ENCODE measurements around the gene RPRD2. TPM values are rescaled to one million over a fixed set of nuclear protein-coding genes. Genes with fewer than 3 reads are reported as not detected.

Gene RPRD2
- total RNA-seq, 1 experiment from 2014 or later = 46.6 TPM

DNA sequence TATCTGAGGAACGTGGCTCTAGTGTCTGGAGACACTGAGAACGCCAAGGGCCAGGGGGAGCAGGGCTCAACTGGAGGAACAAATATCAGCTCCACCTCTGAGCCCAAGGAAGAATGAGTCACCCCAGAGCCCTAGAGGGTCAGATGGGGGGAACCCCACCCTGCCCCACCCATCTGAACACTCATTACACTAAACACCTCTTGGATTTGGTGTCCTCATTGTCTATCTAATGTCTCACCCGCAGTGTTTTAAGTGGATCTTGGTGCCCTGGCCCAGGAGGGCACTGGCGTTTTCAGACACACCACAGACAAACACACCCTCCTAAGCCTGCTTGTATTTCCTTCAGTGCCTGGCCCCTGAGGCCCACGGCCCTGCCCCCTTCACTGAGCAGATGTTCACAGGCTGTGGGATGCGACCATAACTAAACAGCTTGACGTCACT is 149.4 kb downstream of the RPRD2 start:
- intact Hi-C loops (cut with micrococcal nuclease; ENCODE audit: unreplicated experiment) = no loop called here
- Histone ChIP-seq H3K4me3 (ENCODE audit: low read depth, low read length, poor library complexity, severe bottlenecking) (no peak overlapping the region), H3K27ac (ENCODE audit: low read depth, low read length, poor library complexity, severe bottlenecking) (no peak overlapping the region), H3K9me3 (ENCODE audit: low read depth, low read length, poor library complexity, severe bottlenecking) (no peaks in the 10 kb centered on the region), H3K36me3 (ENCODE audit: insufficient read depth, low read length, poor library complexity, severe bottlenecking) (peaks cover 4% of the 10 kb centered on the region), H3K4me1 (ENCODE audit: insufficient read depth, low read length, poor library complexity, severe bottlenecking) (peaks cover 6% of the 10 kb centered on the region), H3K27me3 (replicated peaks; ENCODE audit: insufficient read depth, low read depth, low read length, poor library complexity) (no peaks in the 10 kb centered on the region)
- POLR2A ChIA-PET (ENCODE audit: low non-redundant PET) = no interaction called here
- CTCF ChIA-PET = no interaction called here
- no TSS peak for BruUV-seq (replicated peaks)
- TF ChIP-seq, protein P1, sequence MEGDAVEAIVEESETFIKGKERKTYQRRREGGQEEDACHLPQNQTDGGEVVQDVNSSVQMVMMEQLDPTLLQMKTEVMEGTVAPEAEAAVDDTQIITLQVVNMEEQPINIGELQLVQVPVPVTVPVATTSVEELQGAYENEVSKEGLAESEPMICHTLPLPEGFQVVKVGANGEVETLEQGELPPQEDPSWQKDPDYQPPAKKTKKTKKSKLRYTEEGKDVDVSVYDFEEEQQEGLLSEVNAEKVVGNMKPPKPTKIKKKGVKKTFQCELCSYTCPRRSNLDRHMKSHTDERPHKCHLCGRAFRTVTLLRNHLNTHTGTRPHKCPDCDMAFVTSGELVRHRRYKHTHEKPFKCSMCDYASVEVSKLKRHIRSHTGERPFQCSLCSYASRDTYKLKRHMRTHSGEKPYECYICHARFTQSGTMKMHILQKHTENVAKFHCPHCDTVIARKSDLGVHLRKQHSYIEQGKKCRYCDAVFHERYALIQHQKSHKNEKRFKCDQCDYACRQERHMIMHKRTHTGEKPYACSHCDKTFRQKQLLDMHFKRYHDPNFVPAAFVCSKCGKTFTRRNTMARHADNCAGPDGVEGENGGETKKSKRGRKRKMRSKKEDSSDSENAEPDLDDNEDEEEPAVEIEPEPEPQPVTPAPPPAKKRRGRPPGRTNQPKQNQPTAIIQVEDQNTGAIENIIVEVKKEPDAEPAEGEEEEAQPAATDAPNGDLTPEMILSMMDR (conservative IDR thresholded peaks at IDR 0.05; ENCODE audit: low read depth, low read length) = no peak
- no peak for TF ChIP-seq EZH2 (IDR thresholded peaks at IDR 0.05; ENCODE audit: borderline replicate concordance, low read depth, low read length, poor library complexity, severe bottlenecking)
- no peak for DNase-seq (ENCODE audit: low spot score)

DNA sequence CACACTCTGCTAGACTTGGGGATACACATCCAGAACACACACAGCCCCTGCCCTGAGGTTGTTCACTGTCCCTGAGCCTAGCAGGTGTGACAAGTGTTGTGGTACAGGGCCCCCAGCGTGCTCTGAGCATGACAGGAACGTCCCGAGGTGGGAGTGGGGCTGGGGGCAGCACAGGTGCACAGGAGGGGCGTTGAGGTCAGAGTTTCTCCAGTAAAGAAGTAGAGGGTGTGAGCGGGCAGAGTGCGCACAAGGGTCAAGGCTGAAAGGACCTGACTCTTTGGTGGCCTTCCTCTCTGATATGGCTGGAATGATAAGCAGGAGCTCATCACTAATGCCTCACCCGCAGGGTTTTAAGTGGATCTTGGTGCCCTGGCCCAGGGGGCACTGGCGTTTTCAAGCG is 150.3 kb downstream of the RPRD2 start:
- no peak for TF ChIP-seq EZH2 (IDR thresholded peaks at IDR 0.05; ENCODE audit: borderline replicate concordance, low read depth, low read length, poor library complexity, severe bottlenecking)
- TF ChIP-seq, protein P1 (conservative IDR thresholded peaks at IDR 0.05; ENCODE audit: low read depth, low read length) = no peak
- ChIA-PET CTCF (no interaction called here), POLR2A (ENCODE audit: low non-redundant PET) (no interaction called here)
- Histone ChIP-seq H3K27ac (ENCODE audit: low read depth, low read length, poor library complexity, severe bottlenecking) (no peak overlapping the region), H3K36me3 (ENCODE audit: insufficient read depth, low read length, poor library complexity, severe bottlenecking) (peaks cover 4% of the 10 kb centered on the region), H3K4me3 (ENCODE audit: low read depth, low read length, poor library complexity, severe bottlenecking) (no peak overlapping the region), H3K4me1 (ENCODE audit: insufficient read depth, low read length, poor library complexity, severe bottlenecking) (no peaks in the 10 kb centered on the region), H3K27me3 (replicated peaks; ENCODE audit: insufficient read depth, low read depth, low read length, poor library complexity) (no peaks in the 10 kb centered on the region), H3K9me3 (ENCODE audit: low read depth, low read length, poor library complexity, severe bottlenecking) (no peaks in the 10 kb centered on the region)
- BruUV-seq (replicated peaks) = no TSS peak
- no peak for DNase-seq (ENCODE audit: low spot score)
- intact Hi-C loops (cut with micrococcal nuclease; ENCODE audit: unreplicated experiment) = no loop called here

DNA sequence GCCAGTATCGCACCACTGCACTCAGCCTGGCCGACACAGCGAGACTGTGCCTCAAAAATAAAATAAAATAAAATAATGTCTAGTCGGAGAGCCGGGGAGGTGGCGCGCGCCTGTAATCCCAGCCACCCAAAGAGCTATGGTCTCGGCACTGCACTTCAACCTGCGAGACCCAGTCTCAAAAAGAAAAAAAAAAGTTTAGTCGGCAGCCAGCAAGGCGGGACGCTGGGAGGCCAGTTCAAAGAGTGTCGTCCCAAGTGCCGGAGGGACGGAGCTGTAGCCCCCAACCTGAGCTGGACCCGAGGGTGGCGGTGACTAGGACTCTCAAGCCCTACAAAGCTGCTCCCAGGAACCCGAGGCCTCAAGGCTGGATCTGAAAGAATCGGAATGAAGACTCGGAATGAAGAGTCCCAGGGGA is 151.0 kb downstream of the RPRD2 start:
- Histone ChIP-seq H3K27me3 (replicated peaks; ENCODE audit: insufficient read depth, low read depth, low read length, poor library complexity) (no peaks in the 10 kb centered on the region), H3K27ac (ENCODE audit: low read depth, low read length, poor library complexity, severe bottlenecking) (peak overlapping the region; percentile 52), H3K36me3 (ENCODE audit: insufficient read depth, low read length, poor library complexity, severe bottlenecking) (peaks cover 4% of the 10 kb centered on the region), H3K4me1 (ENCODE audit: insufficient read depth, low read length, poor library complexity, severe bottlenecking) (no peaks in the 10 kb centered on the region), H3K4me3 (ENCODE audit: low read depth, low read length, poor library complexity, severe bottlenecking) (peak overlapping the region; percentile 52), H3K9me3 (ENCODE audit: low read depth, low read length, poor library complexity, severe bottlenecking) (no peaks in the 10 kb centered on the region)
- BruUV-seq (replicated peaks) = TSS peak; percentile 83
- POLR2A ChIA-PET (ENCODE audit: low non-redundant PET) = interaction anchor here (0.5 kb wide), 1 partner anchor 33 kb away, joined by 3 read pairs; no protein-coding TSS in a partner anchor
- no peak for TF ChIP-seq EZH2 (IDR thresholded peaks at IDR 0.05; ENCODE audit: borderline replicate concordance, low read depth, low read length, poor library complexity, severe bottlenecking)
- TF ChIP-seq, protein P1 (conservative IDR thresholded peaks at IDR 0.05; ENCODE audit: low read depth, low read length) = no peak
- CTCF ChIA-PET = interaction anchor here (1.6 kb wide), 1 partner anchor 18 kb away, joined by 6 read pairs; no protein-coding TSS in a partner anchor
- intact Hi-C loops (cut with micrococcal nuclease; ENCODE audit: unreplicated experiment) = no loop called here
- no peak for DNase-seq (ENCODE audit: low spot score)

All from A673 (cell line).